Fibroblast of villous mesenchyme (primary cell): ENCODE measurements around the gene CASP8AP2. TPM values are rescaled to one million over a fixed set of nuclear protein-coding genes. Genes with fewer than 3 reads are reported as not detected.
"Not testable (repeated sequence)": the region's sequence is repeated elsewhere in the genome, so short reads cannot be mapped to it uniquely, and the experiment has no call there.

Experiments used
- DNase-seq: peaks from one replicate; pipeline ENCODE4 v3.0.0-alpha.2; 2010; ENCODE audit warnings: low read depth
- H3K4me3 ChIP-seq: 2 replicates; pipeline ENCODE4 v1.5.1; 2011; ENCODE audit warnings: low read depth, mild to moderate bottlenecking, low read length
- CTCF ChIP-seq: IDR thresholded peaks from 2 replicates; pipeline ENCODE4 v1.5.1; 2012; ENCODE audit warnings: low read depth, mild to moderate bottlenecking, low read length; ENCODE audit not compliant: insufficient read depth
- total RNA-seq: library from RNA; depleted of rRNA; stranded (reverse); fragments of >200 nt; gene quantifications from 2 replicates; pipeline ENCODE4 v1.2.3, GENCODE V29; 2012

The CASP8AP2 gene
- total RNA-seq, 1 donor = 18.1 TPM

GRCh38 chr6:89886378-89887120 is 56.9 kb downstream of the CASP8AP2 start:
- DNase-seq = no peak
- H3K4me3 ChIP-seq = no peak overlapping the region
- no peak for TF ChIP-seq CTCF

- TF ChIP-seq CTCF = no peak
- DNase-seq = peak; percentile 8
- no peak overlapping the region for H3K4me3 ChIP-seq
These were observed 57.9 kb downstream of the CASP8AP2 start for GRCh38 chr6:89887452-89888137.

GRCh38 chr6:89888138-89888514 is 58.4 kb downstream of the CASP8AP2 start:
- no peak overlapping the region for H3K4me3 ChIP-seq
- DNase-seq = no peak
- no peak for TF ChIP-seq CTCF

GRCh38 chr6:89888871-89889270 is 59.2 kb downstream of the CASP8AP2 start:
- DNase-seq = no peak
- no peak overlapping the region for H3K4me3 ChIP-seq
- no peak for TF ChIP-seq CTCF

GRCh38 chr6:89890845-89891528 is 61.3 kb downstream of the CASP8AP2 start:
- H3K4me3 ChIP-seq = not testable (repeated sequence)

GRCh38 chr6:89892577-89892976 is 62.9 kb downstream of the CASP8AP2 start:
- H3K4me3 ChIP-seq, DNase-seq: not testable (repeated sequence)

More at GRCh38 chr6:89890845-89891528, 61.3 kb downstream of the CASP8AP2 start:
- not testable (repeated sequence) for DNase-seq

GRCh38 chr6:89894169-89894568 is 64.5 kb downstream of the CASP8AP2 start, which contains the start of gene GJA10:
Gene GJA10 (plus strand): TSS chr6:89894469. CDS start chr6:89894469, 0 bp downstream.
- no peak within 1 kb of the TSS for H3K4me3 ChIP-seq
- no peak for TF ChIP-seq CTCF
- DNase-seq = no peak
